ENCODE data around the gene NCAPH2. TPM values are rescaled to one million over a fixed set of nuclear protein-coding genes. Genes with fewer than 3 reads are reported as not detected.

Gene NCAPH2
- total and polyA plus RNA-seq, 8 donors, result 41.6 to 52.9 (median 45.1) TPM

GRCh38 chr22:50520826-50521453 is 12.9 kb downstream of the NCAPH2 start:
- Histone ChIP-seq H3K4me3 (no peak overlapping the region), H3K4me1 (peaks cover 13 to 17% of the 10 kb centered on the region in 2 donors), H3K36me3 (peaks cover 0 to 83% of the 10 kb centered on the region in 2 donors), H3K27me3 (no peaks in the 10 kb centered on the region), H3K27ac (no peak overlapping the region), H3K9me3 (no peaks in the 10 kb centered on the region)
- TF ChIP-seq, protein P1, sequence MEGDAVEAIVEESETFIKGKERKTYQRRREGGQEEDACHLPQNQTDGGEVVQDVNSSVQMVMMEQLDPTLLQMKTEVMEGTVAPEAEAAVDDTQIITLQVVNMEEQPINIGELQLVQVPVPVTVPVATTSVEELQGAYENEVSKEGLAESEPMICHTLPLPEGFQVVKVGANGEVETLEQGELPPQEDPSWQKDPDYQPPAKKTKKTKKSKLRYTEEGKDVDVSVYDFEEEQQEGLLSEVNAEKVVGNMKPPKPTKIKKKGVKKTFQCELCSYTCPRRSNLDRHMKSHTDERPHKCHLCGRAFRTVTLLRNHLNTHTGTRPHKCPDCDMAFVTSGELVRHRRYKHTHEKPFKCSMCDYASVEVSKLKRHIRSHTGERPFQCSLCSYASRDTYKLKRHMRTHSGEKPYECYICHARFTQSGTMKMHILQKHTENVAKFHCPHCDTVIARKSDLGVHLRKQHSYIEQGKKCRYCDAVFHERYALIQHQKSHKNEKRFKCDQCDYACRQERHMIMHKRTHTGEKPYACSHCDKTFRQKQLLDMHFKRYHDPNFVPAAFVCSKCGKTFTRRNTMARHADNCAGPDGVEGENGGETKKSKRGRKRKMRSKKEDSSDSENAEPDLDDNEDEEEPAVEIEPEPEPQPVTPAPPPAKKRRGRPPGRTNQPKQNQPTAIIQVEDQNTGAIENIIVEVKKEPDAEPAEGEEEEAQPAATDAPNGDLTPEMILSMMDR (IDR thresholded peaks at IDR 0.05), result no peak
- peak in 1 of 4 donors; percentile 70 for DNase-seq
- intact Hi-C loops (cut with DNase I), result no loop called here
- no peak for ATAC-seq

DNA sequence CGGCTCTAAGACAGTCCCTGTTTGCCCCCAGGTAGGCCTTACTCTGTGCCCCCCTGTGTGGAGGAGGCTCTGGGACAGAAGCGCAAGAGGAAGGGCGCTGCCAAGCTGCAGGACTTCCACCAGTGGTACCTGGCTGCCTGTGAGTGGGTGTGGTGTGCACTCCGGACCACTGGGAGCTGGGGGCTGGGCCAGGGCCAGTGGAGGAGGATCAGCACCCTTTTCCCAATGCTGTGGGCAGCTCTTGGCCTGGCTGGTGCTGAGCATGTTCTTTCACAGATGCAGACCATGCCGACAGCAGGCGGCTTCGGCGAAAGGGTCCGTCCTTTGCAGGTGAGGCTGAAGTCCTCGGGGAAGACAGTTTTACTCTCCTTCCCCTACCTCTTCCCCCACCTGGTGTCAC is 13.7 kb downstream of the NCAPH2 start:
- H3K9me3 ChIP-seq, result no peaks in the 10 kb centered on the region
- intact Hi-C loops (cut with DNase I), result no loop called here
- TF ChIP-seq, protein P1 (IDR thresholded peaks at IDR 0.05), result no peak
- no peak overlapping the region for H3K27ac ChIP-seq
- peaks cover 0 to 77% of the 10 kb centered on the region in 2 donors for H3K36me3 ChIP-seq
- H3K27me3 ChIP-seq, result no peaks in the 10 kb centered on the region
- H3K4me3 ChIP-seq, result no peak overlapping the region
- peak in 1 of 4 donors; percentile 58 for DNase-seq
- peaks cover 15 to 20% of the 10 kb centered on the region in 2 donors for H3K4me1 ChIP-seq
- ATAC-seq, result no peak

DNA sequence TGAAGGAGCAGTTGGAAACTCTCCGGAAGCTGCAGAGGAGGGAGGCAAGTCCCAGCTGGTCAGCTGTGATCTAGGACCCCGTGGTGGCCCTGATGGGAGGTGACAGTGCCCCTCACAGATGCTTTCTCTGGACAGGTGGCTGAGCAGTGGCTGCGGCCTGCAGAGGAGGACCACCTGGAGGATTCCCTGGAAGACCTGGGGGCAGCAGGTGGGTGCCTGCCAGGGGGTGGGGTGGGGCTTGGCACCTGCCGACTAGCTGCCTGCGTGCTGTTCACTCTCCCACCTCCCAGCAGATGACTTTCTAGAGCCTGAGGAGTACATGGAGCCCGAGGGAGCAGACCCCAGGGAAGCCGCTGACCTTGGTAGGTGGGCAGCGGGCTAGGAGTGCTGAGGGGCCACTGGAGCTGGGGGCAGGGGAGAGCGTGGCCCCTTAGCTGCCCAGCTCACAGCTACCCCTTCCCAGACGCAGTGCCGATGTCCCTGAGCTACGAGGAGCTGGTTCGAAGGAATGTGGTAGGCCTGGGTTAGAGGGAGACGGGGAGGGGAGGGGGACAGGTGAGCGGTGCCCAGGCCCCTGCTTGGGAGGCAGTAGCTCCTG is 14.3 kb downstream of the NCAPH2 start:
- no peak for DNase-seq
- intact Hi-C loops (cut with DNase I), result no loop called here

DNA sequence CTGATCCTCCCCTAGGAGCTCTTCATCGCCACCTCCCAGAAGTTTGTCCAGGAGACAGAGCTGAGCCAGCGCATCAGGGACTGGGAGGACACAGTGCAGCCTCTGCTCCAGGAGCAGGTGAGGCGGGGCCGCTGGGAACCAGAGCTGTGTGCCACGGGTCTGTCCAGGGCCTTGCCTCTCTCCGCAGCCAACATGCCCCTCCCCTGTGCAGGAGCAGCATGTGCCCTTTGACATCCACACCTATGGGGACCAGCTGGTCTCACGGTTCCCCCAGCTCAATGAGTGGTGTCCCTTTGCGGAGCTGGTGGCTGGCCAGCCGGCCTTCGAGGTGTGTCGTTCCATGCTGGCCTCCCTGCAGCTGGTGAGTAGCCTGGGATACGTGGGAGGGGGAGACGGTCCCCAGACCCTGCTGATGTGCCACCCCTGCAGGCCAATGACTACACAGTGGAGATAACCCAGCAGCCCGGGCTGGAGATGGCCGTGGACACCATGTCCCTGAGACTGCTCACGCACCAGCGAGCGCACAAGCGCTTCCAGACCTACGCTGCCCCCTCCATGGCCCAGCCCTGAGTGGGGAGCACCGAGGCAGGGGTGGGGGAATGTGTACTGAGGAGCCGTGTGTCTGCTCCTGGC is 14.9 kb downstream of the NCAPH2 start:
- Histone ChIP-seq H3K36me3 (peaks cover 0 to 70% of the 10 kb centered on the region in 2 donors), H3K9me3 (no peaks in the 10 kb centered on the region), H3K27me3 (no peaks in the 10 kb centered on the region), H3K4me1 (peaks cover 19 to 32% of the 10 kb centered on the region in 2 donors), H3K4me3 (no peak overlapping the region), H3K27ac (no peak overlapping the region)
- ATAC-seq (no peak), DNase-seq (peak in 1 of 4 donors; percentile 73)
- TF ChIP-seq, protein P1 (IDR thresholded peaks at IDR 0.05), result no peak
- intact Hi-C loops (cut with DNase I), result no loop called here

More for the DNA sequence above, 14.3 kb downstream of the NCAPH2 start:
- peaks cover 19 to 26% of the 10 kb centered on the region in 2 donors for H3K4me1 ChIP-seq
- H3K27ac ChIP-seq, result no peak overlapping the region
- TF ChIP-seq, protein P1 (IDR thresholded peaks at IDR 0.05), result no peak
- H3K27me3 ChIP-seq, result no peaks in the 10 kb centered on the region
- no peak overlapping the region for H3K4me3 ChIP-seq
- ATAC-seq, result no peak
- peaks cover 0 to 72% of the 10 kb centered on the region in 2 donors for H3K36me3 ChIP-seq
- H3K9me3 ChIP-seq, result no peaks in the 10 kb centered on the region

GRCh38 chr22:50523458-50523805 is 15.4 kb downstream of the NCAPH2 start:
- peaks cover 0 to 70% of the 10 kb centered on the region in 2 donors for H3K36me3 ChIP-seq
- no peak overlapping the region for H3K4me3 ChIP-seq
- no peak for ATAC-seq
- H3K4me1 ChIP-seq, result peaks cover 19 to 37% of the 10 kb centered on the region in 2 donors
- no peaks in the 10 kb centered on the region for H3K9me3 ChIP-seq
- H3K27me3 ChIP-seq, result no peaks in the 10 kb centered on the region
- TF ChIP-seq, protein P1 (IDR thresholded peaks at IDR 0.05), result no peak
- DNase-seq, result peak in 1 of 4 donors; percentile 63
- no peak overlapping the region for H3K27ac ChIP-seq
- intact Hi-C loops (cut with DNase I), result no loop called here

Measured in left lung (tissue), 10 donors.